GM21825 (cell line): Measurements from ENCODE around the gene ZNF408.

ENCODE experiments used
- ATAC-seq: cut with Tn5 transposase; IDR thresholded peaks from one replicate; pipeline ENCODE4 v1.9.1; 2021; ENCODE audit warnings: mild to moderate bottlenecking, moderate library complexity; ENCODE audit not compliant: unreplicated experiment

Gene ZNF408

DNA sequence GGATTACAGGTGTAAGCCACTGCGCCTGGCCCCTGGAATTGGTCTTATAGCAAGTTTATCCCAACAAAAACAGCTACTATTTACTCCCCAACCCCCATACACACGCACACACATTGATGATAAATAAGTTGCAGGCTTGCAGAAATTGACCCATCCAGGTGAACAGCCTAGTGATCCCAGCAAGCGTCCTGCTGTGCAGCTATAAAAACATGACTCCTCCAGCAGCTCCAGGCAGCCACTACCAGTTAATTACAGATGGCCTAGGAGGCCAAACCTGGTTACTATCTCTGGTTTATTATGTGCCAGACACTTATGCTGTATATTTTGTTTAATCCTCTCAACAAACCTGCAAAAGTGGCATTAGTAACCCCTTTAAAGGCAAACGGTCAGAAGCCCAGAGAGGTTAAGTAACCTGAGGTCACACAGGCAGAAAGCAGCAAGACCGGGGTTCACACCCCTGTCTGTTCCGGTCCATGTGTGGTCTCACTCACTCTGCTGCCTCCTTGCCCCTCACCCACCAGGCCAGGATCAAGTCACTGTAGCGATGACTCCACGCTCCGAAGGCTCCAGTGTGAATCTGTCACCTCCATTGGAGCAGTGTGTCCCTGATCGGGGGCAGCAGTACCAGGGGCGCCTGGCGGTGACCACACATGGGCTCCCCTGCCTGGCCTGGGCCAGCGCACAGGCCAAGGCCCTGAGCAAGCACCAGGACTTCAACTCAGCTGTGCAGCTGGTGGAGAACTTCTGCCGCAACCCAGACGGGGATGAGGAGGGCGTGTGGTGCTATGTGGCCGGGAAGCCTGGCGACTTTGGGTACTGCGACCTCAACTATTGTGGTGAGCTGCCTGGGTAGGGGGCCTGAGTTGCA is 24.7 kb downstream of the ZNF408 start:
- no peak for ATAC-seq

DNA sequence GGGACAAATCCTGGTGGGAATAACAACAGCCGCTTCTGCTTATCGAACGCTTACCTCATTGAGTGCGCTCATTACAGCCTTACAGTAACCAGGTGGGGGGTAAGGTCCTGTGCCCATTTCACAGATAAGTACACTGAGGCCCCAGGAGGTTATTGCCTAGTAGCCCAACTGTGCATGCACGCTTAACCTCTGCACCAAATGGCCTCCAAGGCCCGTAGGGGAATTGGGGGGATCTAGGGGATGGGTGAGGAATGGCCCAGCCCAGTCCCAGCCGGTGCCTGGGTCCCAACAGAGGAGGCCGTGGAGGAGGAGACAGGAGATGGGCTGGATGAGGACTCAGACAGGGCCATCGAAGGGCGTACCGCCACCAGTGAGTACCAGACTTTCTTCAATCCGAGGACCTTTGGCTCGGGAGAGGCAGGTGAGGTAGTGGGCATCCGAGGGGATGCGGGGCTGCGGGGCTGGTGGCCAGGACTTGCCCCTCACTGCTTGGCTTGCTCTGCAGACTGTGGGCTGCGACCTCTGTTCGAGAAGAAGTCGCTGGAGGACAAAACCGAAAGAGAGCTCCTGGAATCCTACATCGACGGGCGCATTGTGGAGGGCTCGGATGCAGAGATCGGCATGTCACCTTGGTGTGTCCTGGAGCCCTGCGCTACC is 25.5 kb downstream of the ZNF408 start:
- no peak for ATAC-seq

DNA sequence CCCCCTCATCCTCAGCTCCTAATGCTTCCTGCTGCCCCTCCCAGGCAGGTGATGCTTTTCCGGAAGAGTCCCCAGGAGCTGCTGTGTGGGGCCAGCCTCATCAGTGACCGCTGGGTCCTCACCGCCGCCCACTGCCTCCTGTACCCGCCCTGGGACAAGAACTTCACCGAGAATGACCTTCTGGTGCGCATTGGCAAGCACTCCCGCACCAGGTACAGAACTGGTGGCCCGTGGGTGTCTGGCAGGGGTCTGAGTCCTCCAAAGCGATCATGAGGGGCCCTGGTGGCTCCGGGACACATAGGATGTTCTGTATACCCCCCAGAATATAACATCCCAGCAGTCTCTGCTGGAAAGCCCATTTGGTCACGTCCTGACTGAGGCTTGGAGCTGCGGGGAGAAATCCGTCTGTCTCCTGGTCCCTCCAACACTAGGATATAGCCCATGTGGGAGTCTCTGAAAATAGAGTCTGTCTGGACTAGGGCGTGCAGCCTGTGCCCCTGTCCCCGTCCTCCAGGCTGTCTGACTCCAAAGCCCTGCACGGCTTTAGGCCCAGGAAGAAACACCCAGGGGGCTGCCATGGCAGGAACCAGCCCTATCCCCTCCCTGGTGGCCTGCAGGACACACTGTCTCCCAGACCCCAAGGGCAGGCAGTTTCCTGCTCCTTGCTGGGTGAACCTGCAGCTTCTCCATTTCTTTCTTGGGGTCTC is 27.3 kb downstream of the ZNF408 start:
- ATAC-seq: no peak

DNA sequence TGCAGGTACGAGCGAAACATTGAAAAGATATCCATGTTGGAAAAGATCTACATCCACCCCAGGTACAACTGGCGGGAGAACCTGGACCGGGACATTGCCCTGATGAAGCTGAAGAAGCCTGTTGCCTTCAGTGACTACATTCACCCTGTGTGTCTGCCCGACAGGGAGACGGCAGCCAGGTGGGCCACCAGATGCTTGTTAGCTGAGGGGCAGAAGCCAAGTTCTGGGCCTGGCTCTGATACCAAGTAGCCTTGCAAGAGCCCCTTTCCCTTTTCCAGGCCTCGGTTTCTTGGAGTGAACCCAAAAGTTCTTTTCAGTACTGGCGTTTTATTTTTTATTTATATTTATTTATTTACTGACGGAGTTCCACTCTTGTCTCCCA is 27.8 kb downstream of the ZNF408 start:
- no peak for ATAC-seq

DNA sequence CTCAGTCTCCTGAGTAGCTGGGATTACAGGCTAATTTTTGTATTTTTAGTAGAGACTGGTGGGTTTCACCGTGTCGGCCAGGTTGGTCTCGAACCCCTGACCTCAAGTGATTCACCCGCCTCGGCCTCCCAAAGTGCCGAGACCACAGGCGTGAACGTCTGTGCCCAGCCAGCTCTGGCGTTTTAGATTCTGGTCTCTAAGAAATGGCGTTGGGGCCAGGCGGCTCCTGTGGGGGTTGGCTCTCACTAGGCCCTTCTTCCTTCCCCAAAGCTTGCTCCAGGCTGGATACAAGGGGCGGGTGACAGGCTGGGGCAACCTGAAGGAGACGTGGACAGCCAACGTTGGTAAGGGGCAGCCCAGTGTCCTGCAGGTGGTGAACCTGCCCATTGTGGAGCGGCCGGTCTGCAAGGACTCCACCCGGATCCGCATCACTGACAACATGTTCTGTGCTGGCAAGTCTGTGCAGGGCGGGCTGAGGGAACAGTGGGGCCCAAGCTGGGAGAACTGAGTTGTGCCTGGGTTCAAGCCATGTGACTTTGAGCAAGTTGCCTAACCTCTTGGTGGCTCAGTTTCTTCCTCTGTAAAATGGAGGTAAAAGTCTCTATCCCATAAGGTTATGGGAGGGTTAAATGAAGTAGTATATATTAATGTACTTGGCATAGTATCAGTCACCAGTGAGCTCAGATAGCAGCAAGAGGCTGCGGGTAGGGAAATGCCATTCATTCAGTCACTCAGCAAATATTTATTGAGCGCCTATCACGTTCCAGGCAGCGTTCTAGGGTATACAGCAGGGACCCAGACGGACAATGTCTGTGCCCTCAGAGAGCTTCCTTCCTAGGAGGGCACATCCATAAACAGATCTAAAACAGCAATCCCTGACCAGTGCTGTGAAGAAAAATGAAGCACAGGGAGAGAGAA is 28.5 kb downstream of the ZNF408 start:
- no peak for ATAC-seq

DNA sequence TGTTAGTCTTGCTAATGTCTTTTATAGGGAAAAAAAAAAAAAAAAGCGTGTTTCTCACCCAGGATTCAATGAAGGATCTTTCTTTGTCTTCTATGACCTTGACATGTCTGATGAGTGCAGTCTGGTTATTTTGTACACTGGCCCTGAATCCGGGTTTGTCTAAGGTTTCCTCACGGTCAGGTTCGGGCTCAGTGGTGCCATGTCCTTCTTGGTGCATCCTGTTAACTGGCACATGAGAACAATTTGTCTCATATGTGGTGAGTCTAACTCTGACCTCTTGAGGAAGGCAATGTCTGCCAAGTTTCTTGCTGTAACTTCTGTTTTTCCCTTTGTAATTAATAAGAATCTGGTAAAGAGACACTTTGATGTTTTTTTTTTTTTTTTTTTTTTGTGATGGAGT is 30.7 kb downstream of the ZNF408 start:
- no peak for ATAC-seq

DNA sequence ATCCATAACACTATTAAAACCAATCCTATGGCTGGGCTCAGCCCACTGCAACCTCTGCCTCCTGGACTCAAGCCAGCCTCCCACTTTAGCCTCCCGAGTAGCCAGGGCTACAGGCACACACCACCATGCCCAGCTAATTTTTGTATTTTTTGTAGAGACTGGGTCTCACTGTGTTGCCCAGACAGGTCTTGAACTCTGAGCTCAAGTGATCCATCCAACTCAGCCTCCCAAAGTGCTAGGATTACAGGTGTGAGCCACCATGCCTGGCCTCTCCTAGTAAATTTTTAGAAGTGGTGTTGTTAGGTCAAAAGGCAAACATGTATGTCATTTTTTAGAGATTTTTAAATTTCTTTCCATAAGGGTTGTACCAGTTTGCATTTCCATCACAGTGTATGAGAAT is 32.4 kb downstream of the ZNF408 start:
- no peak for ATAC-seq

DNA sequence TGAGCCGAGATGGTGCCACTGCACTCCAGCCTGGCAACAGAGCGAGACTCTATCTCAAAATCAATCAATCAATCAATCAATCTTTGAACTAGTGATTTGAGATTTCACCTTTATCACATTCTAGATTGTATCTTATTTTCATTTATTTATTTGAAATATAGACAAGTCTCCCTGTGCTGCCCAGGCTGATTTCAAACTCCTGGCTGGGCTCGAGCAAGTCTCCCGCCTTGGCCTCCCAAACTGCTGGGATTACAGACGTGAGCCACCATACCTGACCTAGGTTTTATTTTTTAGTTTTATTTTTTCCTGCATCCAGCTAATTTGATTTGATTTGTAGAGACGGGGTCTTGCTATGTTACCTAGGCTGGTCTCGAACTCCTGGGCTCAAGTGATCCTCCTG is 35.3 kb downstream of the ZNF408 start:
- no peak for ATAC-seq

DNA sequence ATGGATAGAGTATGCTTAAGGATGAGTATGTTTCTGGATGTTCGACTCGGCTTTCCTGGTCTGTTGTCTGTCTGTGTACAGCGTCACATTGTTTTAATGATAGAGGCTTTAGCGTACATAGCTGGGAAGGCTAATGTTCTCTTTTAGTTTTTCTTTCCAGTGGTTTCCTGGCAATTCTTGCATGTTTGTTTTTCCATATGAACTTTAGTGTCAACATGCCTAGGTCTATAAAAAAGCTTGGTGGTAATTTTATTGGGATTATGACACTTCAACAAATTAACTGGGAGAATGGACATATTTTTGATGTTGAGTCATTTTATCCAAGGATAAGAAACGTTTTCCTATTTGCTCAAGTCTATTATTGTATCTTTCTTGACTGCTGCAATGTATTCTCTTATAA is 35.8 kb downstream of the ZNF408 start:
- no peak for ATAC-seq

DNA sequence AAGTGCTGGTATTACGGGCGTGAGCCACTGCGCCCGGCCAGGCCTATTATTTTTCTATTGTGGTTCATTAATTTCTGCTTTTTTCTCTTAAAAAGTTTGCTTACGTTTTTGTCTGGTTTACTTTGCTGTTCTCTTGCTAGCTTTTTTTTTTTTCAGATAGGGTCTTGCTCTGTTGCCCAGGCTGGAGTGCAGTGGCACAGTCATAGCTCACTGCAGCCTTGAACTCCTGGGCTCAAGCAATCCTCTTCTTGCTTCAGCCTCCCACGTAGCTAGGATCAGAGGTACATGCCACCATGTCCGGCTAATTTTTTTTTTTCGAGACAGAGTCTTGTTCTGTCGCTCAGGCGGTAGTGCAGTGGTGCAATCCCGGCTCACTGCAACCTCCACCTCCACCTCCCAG is 36.9 kb downstream of the ZNF408 start:
- ATAC-seq: no peak

DNA sequence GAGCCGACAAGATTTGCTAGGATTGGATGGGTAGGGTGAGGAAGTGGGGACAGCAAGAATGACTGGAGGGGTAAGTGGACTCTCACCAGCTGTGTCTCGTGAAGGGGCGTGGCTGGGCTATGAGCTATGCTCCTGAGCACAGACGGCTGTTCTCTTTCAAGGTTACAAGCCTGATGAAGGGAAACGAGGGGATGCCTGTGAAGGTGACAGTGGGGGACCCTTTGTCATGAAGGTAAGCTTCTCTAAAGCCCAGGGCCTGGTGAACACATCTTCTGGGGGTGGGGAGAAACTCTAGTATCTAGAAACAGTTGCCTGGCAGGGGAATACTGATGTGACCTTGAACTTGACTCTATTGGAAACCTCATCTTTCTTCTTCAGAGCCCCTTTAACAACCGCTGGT is 38.1 kb downstream of the ZNF408 start:
- no peak for ATAC-seq

DNA sequence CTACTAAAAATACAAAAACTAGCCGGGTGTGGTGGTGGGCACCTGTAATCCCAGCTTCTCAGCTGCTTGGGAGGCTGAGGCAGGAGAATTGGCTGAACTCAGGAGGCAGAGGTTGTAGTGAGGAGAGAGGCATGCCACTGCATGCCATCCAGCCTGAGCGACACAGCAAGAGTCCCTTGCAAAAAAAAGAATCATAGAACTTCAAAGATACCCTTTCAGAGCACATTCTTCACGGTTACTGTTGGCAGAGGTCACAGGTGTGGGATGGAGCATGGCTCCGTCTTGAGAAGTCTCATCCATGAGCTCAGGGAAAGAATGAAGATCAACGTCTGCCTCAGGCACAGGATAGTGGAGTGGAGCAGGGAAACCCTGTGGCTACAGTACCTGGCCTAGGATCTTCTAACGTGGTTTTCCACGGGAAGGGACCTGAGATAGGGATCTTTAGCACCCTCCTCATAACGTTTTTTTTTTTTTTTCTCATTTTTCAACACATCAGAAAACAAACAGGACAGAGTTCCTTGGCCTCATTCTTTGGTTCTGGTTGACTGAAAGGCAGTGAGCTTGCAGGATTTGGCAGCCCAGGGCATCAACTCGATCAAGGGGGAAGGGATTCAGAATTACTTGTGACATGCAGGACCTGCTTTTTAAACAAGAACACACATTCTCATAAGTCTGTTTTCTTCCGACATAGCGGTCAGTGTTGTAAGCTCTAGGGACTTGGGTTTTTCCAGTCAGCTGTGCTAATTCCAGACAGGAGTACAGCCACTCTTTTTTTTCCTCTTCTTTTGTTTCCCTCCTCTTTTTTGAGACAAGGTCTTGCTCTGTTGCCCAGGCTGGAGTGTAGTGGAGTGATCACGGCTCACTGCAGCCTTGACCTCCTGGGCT is 41.0 kb downstream of the ZNF408 start:
- ATAC-seq: no peak

DNA sequence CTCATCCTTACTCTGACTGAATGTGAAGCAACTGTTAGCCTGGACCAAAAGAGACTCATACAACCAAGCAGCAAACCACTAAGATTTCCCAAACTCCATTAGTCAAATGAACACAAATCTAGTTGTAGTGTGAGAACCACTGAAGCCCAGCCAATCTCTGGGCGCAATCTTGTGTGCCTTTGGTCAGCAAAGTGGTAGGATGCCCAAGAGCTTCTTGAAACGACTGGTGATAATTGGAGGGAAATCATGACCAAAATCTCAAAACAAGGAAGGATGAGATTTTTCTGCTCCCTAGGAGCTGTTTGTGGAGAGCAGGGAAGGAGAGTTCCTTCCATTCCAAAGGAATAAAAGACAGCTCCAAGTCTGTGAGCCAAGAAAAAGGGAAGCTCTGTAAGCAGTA is 42.2 kb downstream of the ZNF408 start:
- ATAC-seq: no peak

DNA sequence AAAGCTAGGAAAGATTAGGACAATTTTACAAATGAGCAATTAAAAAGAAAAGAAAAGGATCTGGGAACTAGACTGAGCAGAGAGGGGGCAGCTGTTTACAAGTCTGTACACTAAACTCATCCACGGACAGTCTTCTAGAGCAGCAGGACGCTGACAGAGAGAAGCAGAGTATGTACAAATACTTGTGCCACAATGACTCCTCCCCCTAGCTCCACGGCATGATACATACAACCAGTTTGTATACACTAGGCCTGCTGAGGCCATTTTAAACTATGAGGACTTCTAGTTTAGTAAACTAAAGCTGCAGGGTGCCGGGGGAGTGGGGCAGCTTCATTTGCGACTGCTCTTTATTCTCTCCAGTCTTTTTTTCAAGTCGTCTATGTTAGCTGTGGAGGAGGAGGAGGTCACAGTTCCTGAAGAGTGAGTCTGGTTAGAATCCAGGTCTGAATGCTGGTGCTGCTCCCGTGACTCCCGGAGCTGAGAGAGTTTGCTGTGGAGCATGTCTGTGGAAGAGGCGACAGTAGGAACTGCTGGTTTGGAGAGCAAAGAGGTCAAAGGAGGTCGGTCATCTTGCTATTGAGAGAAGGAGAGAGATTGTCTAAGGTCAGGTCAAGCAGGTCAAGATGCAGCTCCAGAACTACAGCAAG is 43.0 kb downstream of the ZNF408 start:
- no peak for ATAC-seq

DNA sequence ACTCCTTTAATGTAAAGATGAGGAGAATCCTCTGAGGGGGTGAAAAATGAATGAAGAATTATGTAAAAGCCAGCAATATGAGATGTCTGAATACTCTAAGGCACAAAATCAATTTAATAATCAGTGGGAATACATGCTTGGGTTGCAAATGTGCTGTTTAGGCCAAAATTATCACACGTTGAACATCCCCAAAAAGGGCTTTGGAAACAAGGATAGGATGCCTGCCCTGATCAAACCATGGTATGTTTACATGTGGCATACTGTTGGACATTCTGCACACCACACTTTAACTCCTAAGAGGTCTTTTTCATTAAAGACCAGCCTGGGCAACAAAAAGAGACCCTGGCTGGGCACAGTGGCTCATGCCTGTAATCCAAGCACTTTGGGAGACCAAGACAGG is 44.5 kb downstream of the ZNF408 start:
- ATAC-seq: no peak

DNA sequence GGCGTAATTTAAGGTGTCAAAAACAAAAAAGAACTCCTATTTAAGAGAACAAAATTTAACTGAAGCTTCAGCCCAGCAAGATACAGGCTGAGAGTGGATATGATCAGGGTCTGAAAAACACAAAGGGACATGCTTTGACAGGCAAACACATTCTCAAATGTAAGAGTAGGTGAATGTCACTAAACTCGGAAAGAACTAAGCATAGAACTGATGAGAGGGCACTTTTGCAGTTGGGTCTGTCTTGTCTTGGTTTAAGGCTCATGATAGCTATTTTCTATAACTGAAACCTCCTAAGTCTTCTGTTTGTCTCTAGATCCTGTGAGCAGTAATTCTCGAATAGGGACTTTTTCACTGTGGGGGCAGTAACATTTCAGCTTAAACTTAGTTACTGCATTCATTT is 45.2 kb downstream of the ZNF408 start:
- no peak for ATAC-seq

DNA sequence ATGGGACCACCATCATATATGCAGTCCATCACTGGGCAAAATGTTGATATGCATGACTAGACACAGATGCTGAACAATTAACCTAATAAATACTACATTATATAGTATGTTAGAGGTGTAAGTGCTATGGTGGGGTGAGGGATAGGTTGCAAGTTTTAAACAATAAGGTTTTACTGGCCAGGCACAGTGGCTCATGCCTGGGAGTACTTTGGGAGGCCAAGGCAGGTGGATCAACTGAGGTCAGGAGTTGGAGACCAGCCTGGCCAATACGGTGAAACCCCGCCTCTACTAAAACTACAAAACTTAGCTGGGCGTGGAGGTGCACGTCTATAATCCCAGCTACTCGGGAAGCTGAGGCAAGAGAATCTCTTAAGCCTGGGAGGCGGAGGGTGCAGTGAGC is 46.3 kb downstream of the ZNF408 start:
- ATAC-seq: no peak
